Measurements from ENCODE around the gene GPATCH11.

The GPATCH11 gene

GRCh38 chr2:37096568-37096967 lies 12.2 kb downstream of the GPATCH11 start:
- H3K4me1 ChIP-seq (ENCODE audit: control insufficient read depth, insufficient read depth, low read depth, low read length), result no peaks in the 10 kb centered on the region
- WGBS, result 95% methylated on average over 1 of the region's 1 CpG

GRCh38 chr2:37098416-37099118 lies 14.2 kb downstream of the GPATCH11 start:
- Histone ChIP-seq H4K8ac (ENCODE audit: low read length) (no peak overlapping the region), H2AFZ (ENCODE audit: low read depth, low read length) (no peak overlapping the region), H3K27me3 (ENCODE audit: control insufficient read depth in 1 of 2, insufficient read depth in 1 of 2, low read length in 2 of 2) (no peaks in the 10 kb centered on the region), H2BK120ac (ENCODE audit: low read depth, low read length) (no peak overlapping the region), H2BK15ac (ENCODE audit: low read depth, poor library complexity, severe bottlenecking) (no peak overlapping the region), H3K4me2 (ENCODE audit: low read length, poor library complexity, severe bottlenecking) (no peak overlapping the region), H3K9me3 (ENCODE audit: control insufficient read depth, low read length) (no peaks in the 10 kb centered on the region), H3K14ac (ENCODE audit: low read length in 2 of 2) (no peak overlapping the region), H4K91ac (ENCODE audit: low read length) (no peak overlapping the region), H3K4me1 (ENCODE audit: control insufficient read depth, insufficient read depth, low read depth, low read length) (no peaks in the 10 kb centered on the region), H3K36me3 (ENCODE audit: control insufficient read depth in 1 of 2, insufficient read depth in 2 of 2, low read depth in 1 of 2, low read length in 2 of 2) (peaks cover 7 to 94% of the 10 kb centered on the region in 2 experiments), H3K79me1 (replicated peaks; ENCODE audit: low read length, poor library complexity, severe bottlenecking) (peaks cover 3% of the 10 kb centered on the region), H2BK5ac (ENCODE audit: low read depth, low read length, poor library complexity, severe bottlenecking) (no peak overlapping the region), H2AK5ac (ENCODE audit: low read length, severe bottlenecking) (no peak overlapping the region), H3K4me3 (ENCODE audit: insufficient read depth in 1 of 2, low read depth in 1 of 2, low read length in 2 of 2) (no peak overlapping the region), H3K27ac (ENCODE audit: low read length, poor library complexity, severe bottlenecking) (no peak overlapping the region), H2BK12ac (ENCODE audit: low read length in 2 of 2) (no peak overlapping the region), H3K4ac (ENCODE audit: low read depth in 1 of 2, low read length in 2 of 2) (no peak overlapping the region), H3K9ac (ENCODE audit: low read length) (no peak overlapping the region), H3K18ac (ENCODE audit: low read depth in 1 of 2, low read length in 2 of 2) (no peak overlapping the region), H3K23ac (ENCODE audit: low read length in 2 of 2) (no peak overlapping the region)
- no peak for DNase-seq
- WGBS, result 97% methylated on average over 3 of the region's 4 CpGs

More at GRCh38 chr2:37096568-37096967, 12.2 kb downstream of the GPATCH11 start:
- Histone ChIP-seq H2AK5ac (ENCODE audit: low read length, severe bottlenecking) (no peak overlapping the region), H3K9me3 (ENCODE audit: control insufficient read depth, low read length) (no peaks in the 10 kb centered on the region), H2BK12ac (ENCODE audit: low read length in 2 of 2) (no peak overlapping the region), H3K9ac (ENCODE audit: low read length) (no peak overlapping the region), H4K8ac (ENCODE audit: low read length) (no peak overlapping the region), H3K27me3 (ENCODE audit: control insufficient read depth in 1 of 2, insufficient read depth in 1 of 2, low read length in 2 of 2) (no peaks in the 10 kb centered on the region), H3K14ac (ENCODE audit: low read length in 2 of 2) (no peak overlapping the region), H3K4me2 (ENCODE audit: low read length, poor library complexity, severe bottlenecking) (no peak overlapping the region), H3K4ac (ENCODE audit: low read depth in 1 of 2, low read length in 2 of 2) (no peak overlapping the region), H2BK120ac (ENCODE audit: low read depth, low read length) (no peak overlapping the region), H3K18ac (ENCODE audit: low read depth in 1 of 2, low read length in 2 of 2) (no peak overlapping the region), H3K4me3 (ENCODE audit: insufficient read depth in 1 of 2, low read depth in 1 of 2, low read length in 2 of 2) (no peak overlapping the region), H3K36me3 (ENCODE audit: control insufficient read depth in 1 of 2, insufficient read depth in 2 of 2, low read depth in 1 of 2, low read length in 2 of 2) (peaks cover 12 to 93% of the 10 kb centered on the region in 2 experiments), H2AFZ (ENCODE audit: low read depth, low read length) (no peak overlapping the region), H3K27ac (ENCODE audit: low read length, poor library complexity, severe bottlenecking) (no peak overlapping the region), H2BK15ac (ENCODE audit: low read depth, poor library complexity, severe bottlenecking) (no peak overlapping the region), H2BK5ac (ENCODE audit: low read depth, low read length, poor library complexity, severe bottlenecking) (no peak overlapping the region), H4K91ac (ENCODE audit: low read length) (no peak overlapping the region), H3K23ac (ENCODE audit: low read length in 2 of 2) (no peak overlapping the region), H3K79me1 (replicated peaks; ENCODE audit: low read length, poor library complexity, severe bottlenecking) (peaks cover 3% of the 10 kb centered on the region)
- no peak for DNase-seq

- Histone ChIP-seq H3K9me3 (ENCODE audit: control insufficient read depth, low read length) (no peaks in the 10 kb centered on the region), H2AK5ac (ENCODE audit: low read length, severe bottlenecking) (no peak overlapping the region), H3K4me1 (ENCODE audit: control insufficient read depth, insufficient read depth, low read depth, low read length) (peaks cover 4% of the 10 kb centered on the region), H3K27me3 (ENCODE audit: control insufficient read depth in 1 of 2, insufficient read depth in 1 of 2, low read length in 2 of 2) (no peaks in the 10 kb centered on the region), H3K23ac (ENCODE audit: low read length in 2 of 2) (no peak overlapping the region), H4K8ac (ENCODE audit: low read length) (no peak overlapping the region), H2BK5ac (ENCODE audit: low read depth, low read length, poor library complexity, severe bottlenecking) (no peak overlapping the region), H2BK120ac (ENCODE audit: low read depth, low read length) (no peak overlapping the region), H3K9ac (ENCODE audit: low read length) (no peak overlapping the region), H3K18ac (ENCODE audit: low read depth in 1 of 2, low read length in 2 of 2) (no peak overlapping the region), H3K27ac (ENCODE audit: low read length, poor library complexity, severe bottlenecking) (no peak overlapping the region), H3K79me1 (replicated peaks; ENCODE audit: low read length, poor library complexity, severe bottlenecking) (peaks cover 1% of the 10 kb centered on the region), H2BK15ac (ENCODE audit: low read depth, poor library complexity, severe bottlenecking) (no peak overlapping the region), H3K14ac (ENCODE audit: low read length in 2 of 2) (no peak overlapping the region), H3K36me3 (ENCODE audit: control insufficient read depth in 1 of 2, insufficient read depth in 2 of 2, low read depth in 1 of 2, low read length in 2 of 2) (peaks cover 5 to 84% of the 10 kb centered on the region in 2 experiments), H3K4ac (ENCODE audit: low read depth in 1 of 2, low read length in 2 of 2) (no peak overlapping the region), H4K91ac (ENCODE audit: low read length) (no peak overlapping the region), H3K4me3 (ENCODE audit: insufficient read depth in 1 of 2, low read depth in 1 of 2, low read length in 2 of 2) (no peak overlapping the region), H2AFZ (ENCODE audit: low read depth, low read length) (no peak overlapping the region), H3K4me2 (ENCODE audit: low read length, poor library complexity, severe bottlenecking) (no peak overlapping the region), H2BK12ac (ENCODE audit: low read length in 2 of 2) (no peak overlapping the region)
- WGBS, result 59% methylated on average over 1 of the region's 1 CpG
- no peak for DNase-seq
Measured at GRCh38 chr2:37100054-37100453, 15.7 kb downstream of the GPATCH11 start.

- peaks cover 1% of the 10 kb centered on the region for H3K79me1 ChIP-seq (replicated peaks; ENCODE audit: low read length, poor library complexity, severe bottlenecking)
- H2BK15ac ChIP-seq (ENCODE audit: low read depth, poor library complexity, severe bottlenecking), result no peak overlapping the region
- no peak overlapping the region for H3K23ac ChIP-seq (ENCODE audit: low read length in 2 of 2)
- no peak for DNase-seq
- H3K9me3 ChIP-seq (ENCODE audit: control insufficient read depth, low read length), result no peaks in the 10 kb centered on the region
- no peaks in the 10 kb centered on the region for H3K27me3 ChIP-seq (ENCODE audit: control insufficient read depth in 1 of 2, insufficient read depth in 1 of 2, low read length in 2 of 2)
- no peak overlapping the region for H3K4ac ChIP-seq (ENCODE audit: low read depth in 1 of 2, low read length in 2 of 2)
- H3K4me2 ChIP-seq (ENCODE audit: low read length, poor library complexity, severe bottlenecking), result no peak overlapping the region
- no peak overlapping the region for H3K27ac ChIP-seq (ENCODE audit: low read length, poor library complexity, severe bottlenecking)
- no peak overlapping the region for H4K91ac ChIP-seq (ENCODE audit: low read length)
- H3K4me3 ChIP-seq (ENCODE audit: insufficient read depth in 1 of 2, low read depth in 1 of 2, low read length in 2 of 2), result no peak overlapping the region
- peaks cover 5 to 85% of the 10 kb centered on the region in 2 experiments for H3K36me3 ChIP-seq (ENCODE audit: control insufficient read depth in 1 of 2, insufficient read depth in 2 of 2, low read depth in 1 of 2, low read length in 2 of 2)
- H2BK5ac ChIP-seq (ENCODE audit: low read depth, low read length, poor library complexity, severe bottlenecking), result no peak overlapping the region
- H2BK12ac ChIP-seq (ENCODE audit: low read length in 2 of 2), result no peak overlapping the region
- no peak overlapping the region for H2AFZ ChIP-seq (ENCODE audit: low read depth, low read length)
- H2AK5ac ChIP-seq (ENCODE audit: low read length, severe bottlenecking), result no peak overlapping the region
- 97% methylated on average over 3 of the region's 3 CpGs for WGBS
- H3K14ac ChIP-seq (ENCODE audit: low read length in 2 of 2), result no peak overlapping the region
- no peak overlapping the region for H2BK120ac ChIP-seq (ENCODE audit: low read depth, low read length)
- no peak overlapping the region for H4K8ac ChIP-seq (ENCODE audit: low read length)
- no peak overlapping the region for H3K9ac ChIP-seq (ENCODE audit: low read length)
- H3K4me1 ChIP-seq (ENCODE audit: control insufficient read depth, insufficient read depth, low read depth, low read length), result peaks cover 4% of the 10 kb centered on the region
- H3K18ac ChIP-seq (ENCODE audit: low read depth in 1 of 2, low read length in 2 of 2), result no peak overlapping the region
Measured at GRCh38 chr2:37102588-37102987, 18.3 kb downstream of the GPATCH11 start.

All from mesenchymal stem cell (in vitro differentiated cells and primary cell).